HepG2 (cell line): ENCODE data around the gene TEDC1. TPM values are rescaled to one million over a fixed set of nuclear protein-coding genes. Genes with fewer than 3 reads are reported as not detected.

ENCODE experiments used
- ATAD3A ChIP-seq: sonication (generic); formaldehyde crosslinking; IDR thresholded peaks from 2 replicates; pipeline ENCODE4 v1.4.0; 2020; ENCODE audit warnings: missing genetic modification reagents
- HCFC1 ChIP-seq: fragments of 150-350 bp; IDR thresholded peaks from 2 replicates; pipeline ENCODE4 v1.6.1; 2014; ENCODE audit warnings: low read depth, low read length
- HOXA7 ChIP-seq: sonication (generic); formaldehyde crosslinking; IDR thresholded peaks from 2 replicates; pipeline ENCODE4 v1.8.1; 2022; ENCODE audit warnings: mild to moderate bottlenecking, missing genetic modification reagents, moderate library complexity
- KDM2A ChIP-seq: sonication (generic); formaldehyde crosslinking; IDR thresholded peaks from 2 replicates; pipeline ENCODE4 v1.4.0; 2020; ENCODE audit warnings: low read depth, missing genetic modification reagents, borderline replicate concordance
- MEIS2 ChIP-seq: sonication (generic); formaldehyde crosslinking; IDR thresholded peaks from 2 replicates; pipeline ENCODE4 v1.9.0; 2021; ENCODE audit warnings: mild to moderate bottlenecking, missing genetic modification reagents
- MLLT10 ChIP-seq: sonication (generic); formaldehyde crosslinking; IDR thresholded peaks from 2 replicates; pipeline ENCODE4 v1.4.0; 2020; ENCODE audit warnings: missing genetic modification reagents
- POLR2A ChIP-seq, 2 experiments: IDR thresholded peaks; 2 replicates each; pipeline ENCODE4 v1.6.1; 2011; ENCODE audit warnings: low read depth in 2 of 2, low read length in 2 of 2, mild to moderate bottlenecking in 1 of 2, moderate library complexity in 1 of 2; ENCODE audit not compliant: insufficient read depth in 1 of 2
- REXO4 ChIP-seq: sonication (generic); formaldehyde crosslinking; IDR thresholded peaks from 2 replicates; pipeline ENCODE4 v1.8.0; 2022; ENCODE audit warnings: missing genetic modification reagents, mild to moderate bottlenecking, borderline replicate concordance
- SMAD3 ChIP-seq: sonication (generic); formaldehyde crosslinking; IDR thresholded peaks from 2 replicates; pipeline ENCODE4 v1.4.0; 2020; ENCODE audit warnings: missing genetic modification reagents
- SNRNP70 ChIP-seq: fragments of 200-400 bp; formaldehyde crosslinking; IDR thresholded peaks from 2 replicates; pipeline ENCODE4 v1.6.1; 2017; ENCODE audit warnings: mild to moderate bottlenecking, low read depth, low read length, moderate library complexity
- ZFP36L2 ChIP-seq: sonication (generic); formaldehyde crosslinking; IDR thresholded peaks from 2 replicates; pipeline ENCODE4 v1.4.0; 2020; ENCODE audit warnings: missing genetic modification reagents
- ZKSCAN5 ChIP-seq: sonication (generic); formaldehyde crosslinking; IDR thresholded peaks from 2 replicates; pipeline ENCODE4 v1.5.1; 2020; ENCODE audit warnings: mild to moderate bottlenecking, missing genetic modification reagents
- ZNF460 ChIP-seq: sonication (generic); formaldehyde crosslinking; IDR thresholded peaks from 2 replicates; pipeline ENCODE4 v1.5.1; 2020; ENCODE audit warnings: missing genetic modification reagents, mild to moderate bottlenecking, borderline replicate concordance
- ZNF7 ChIP-seq: IDR thresholded peaks from 2 replicates; pipeline ENCODE4 v1.6.1; 2016; ENCODE audit warnings: missing biosample characterization, missing genetic modification reagents
- polyA plus RNA-seq, 8 experiments: library from polyadenylated mRNA; depleted of rRNA in 3 of 8; stranded (reverse) in 7 of 8; unstranded in 1 of 8; fragments of >200 nt; fragmentation: Illumina TruSeq in 4 of 8; extraction: Trizol in 4 of 8; gene quantifications; 2 replicates each; pipeline versions ENCODE4 v1.2.1 to v1.2.3, GENCODE V29; 2011 to 2016; ENCODE audit warnings: low read depth in 4 of 8, missing spikeins in 1 of 8, mixed read lengths in 1 of 8; ENCODE audit not compliant: insufficient read depth in 1 of 8
- total RNA-seq, 5 experiments: library from RNA; depleted of rRNA; stranded (reverse); fragments of >200 nt; fragmentation: Illumina TruSeq; extraction: Trizol; gene quantifications; 2 replicates each; pipeline ENCODE4 v1.2.3, GENCODE V29; 2016; ENCODE audit warnings: low read depth in 1 of 5
- TF ChIP-seq, protein P1 (sequence below): sonication (generic); formaldehyde crosslinking; IDR thresholded peaks from 2 replicates; pipeline ENCODE4; 2020; ENCODE audit warnings: missing genetic modification reagents, mild to moderate bottlenecking, borderline replicate concordance
- TF ChIP-seq, protein P2 (sequence below): IDR thresholded peaks from 2 replicates; pipeline ENCODE4 v1.6.1; 2016; ENCODE audit warnings: control low read depth
- TF ChIP-seq, protein P3 (sequence below): sonication (generic); formaldehyde crosslinking; IDR thresholded peaks from 2 replicates; pipeline ENCODE4 v1.5.0; 2020; ENCODE audit warnings: mild to moderate bottlenecking, missing genetic modification reagents, moderate library complexity
- TF ChIP-seq, protein P4 (sequence below): sonication (generic); formaldehyde crosslinking; IDR thresholded peaks from 2 replicates; pipeline ENCODE4 v1.5.1; 2020; ENCODE audit warnings: mild to moderate bottlenecking, missing genetic modification reagents, borderline replicate concordance
- TF ChIP-seq, protein P5 (sequence below): sonication (generic); formaldehyde crosslinking; IDR thresholded peaks from 2 replicates; pipeline ENCODE4 v1.5.0; 2020; ENCODE audit warnings: missing genetic modification reagents

The TEDC1 gene
- total and polyA plus RNA-seq, 2 of the 13 experiments (the other 11 are each of a cell fraction or from before 2014, with no cell fraction given) = 5.7 to 27.4 TPM

DNA sequence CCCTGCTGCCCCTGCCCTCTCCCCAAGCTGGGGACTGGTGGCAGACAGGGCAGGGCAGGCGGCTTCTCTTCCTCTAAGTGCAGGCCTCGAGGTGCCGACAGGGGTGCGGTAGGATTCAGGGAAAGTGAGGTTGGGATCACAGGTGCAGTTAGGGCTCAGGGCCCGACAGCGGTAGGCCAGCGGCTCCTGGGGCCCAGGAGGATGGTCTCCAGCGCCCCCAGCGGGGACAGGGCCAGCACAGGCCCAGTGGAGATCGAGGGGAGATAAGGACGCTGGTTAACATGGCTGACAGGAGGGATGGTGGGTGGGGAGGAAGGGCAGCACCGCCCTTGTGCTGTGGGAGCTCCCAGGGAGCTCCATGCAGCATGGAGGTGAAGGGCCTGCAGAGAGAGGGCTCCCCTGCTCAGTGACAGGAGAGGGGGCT lies 5.3 kb upstream of the TEDC1 start (continued):
- TF ChIP-seq, protein P1, sequence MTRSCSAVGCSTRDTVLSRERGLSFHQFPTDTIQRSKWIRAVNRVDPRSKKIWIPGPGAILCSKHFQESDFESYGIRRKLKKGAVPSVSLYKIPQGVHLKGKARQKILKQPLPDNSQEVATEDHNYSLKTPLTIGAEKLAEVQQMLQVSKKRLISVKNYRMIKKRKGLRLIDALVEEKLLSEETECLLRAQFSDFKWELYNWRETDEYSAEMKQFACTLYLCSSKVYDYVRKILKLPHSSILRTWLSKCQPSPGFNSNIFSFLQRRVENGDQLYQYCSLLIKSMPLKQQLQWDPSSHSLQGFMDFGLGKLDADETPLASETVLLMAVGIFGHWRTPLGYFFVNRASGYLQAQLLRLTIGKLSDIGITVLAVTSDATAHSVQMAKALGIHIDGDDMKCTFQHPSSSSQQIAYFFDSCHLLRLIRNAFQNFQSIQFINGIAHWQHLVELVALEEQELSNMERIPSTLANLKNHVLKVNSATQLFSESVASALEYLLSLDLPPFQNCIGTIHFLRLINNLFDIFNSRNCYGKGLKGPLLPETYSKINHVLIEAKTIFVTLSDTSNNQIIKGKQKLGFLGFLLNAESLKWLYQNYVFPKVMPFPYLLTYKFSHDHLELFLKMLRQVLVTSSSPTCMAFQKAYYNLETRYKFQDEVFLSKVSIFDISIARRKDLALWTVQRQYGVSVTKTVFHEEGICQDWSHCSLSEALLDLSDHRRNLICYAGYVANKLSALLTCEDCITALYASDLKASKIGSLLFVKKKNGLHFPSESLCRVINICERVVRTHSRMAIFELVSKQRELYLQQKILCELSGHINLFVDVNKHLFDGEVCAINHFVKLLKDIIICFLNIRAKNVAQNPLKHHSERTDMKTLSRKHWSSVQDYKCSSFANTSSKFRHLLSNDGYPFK (CRISPR knock-in tag) = no peak
- TF ChIP-seq, protein P2, sequence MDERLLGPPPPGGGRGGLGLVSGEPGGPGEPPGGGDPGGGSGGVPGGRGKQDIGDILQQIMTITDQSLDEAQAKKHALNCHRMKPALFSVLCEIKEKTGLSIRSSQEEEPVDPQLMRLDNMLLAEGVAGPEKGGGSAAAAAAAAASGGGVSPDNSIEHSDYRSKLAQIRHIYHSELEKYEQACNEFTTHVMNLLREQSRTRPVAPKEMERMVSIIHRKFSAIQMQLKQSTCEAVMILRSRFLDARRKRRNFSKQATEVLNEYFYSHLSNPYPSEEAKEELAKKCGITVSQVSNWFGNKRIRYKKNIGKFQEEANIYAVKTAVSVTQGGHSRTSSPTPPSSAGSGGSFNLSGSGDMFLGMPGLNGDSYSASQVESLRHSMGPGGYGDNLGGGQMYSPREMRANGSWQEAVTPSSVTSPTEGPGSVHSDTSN (CRISPR knock-in tag) = no peak
- no peak for TF ChIP-seq ATAD3A (CRISPR knock-in tag)
- TF ChIP-seq, protein P3, sequence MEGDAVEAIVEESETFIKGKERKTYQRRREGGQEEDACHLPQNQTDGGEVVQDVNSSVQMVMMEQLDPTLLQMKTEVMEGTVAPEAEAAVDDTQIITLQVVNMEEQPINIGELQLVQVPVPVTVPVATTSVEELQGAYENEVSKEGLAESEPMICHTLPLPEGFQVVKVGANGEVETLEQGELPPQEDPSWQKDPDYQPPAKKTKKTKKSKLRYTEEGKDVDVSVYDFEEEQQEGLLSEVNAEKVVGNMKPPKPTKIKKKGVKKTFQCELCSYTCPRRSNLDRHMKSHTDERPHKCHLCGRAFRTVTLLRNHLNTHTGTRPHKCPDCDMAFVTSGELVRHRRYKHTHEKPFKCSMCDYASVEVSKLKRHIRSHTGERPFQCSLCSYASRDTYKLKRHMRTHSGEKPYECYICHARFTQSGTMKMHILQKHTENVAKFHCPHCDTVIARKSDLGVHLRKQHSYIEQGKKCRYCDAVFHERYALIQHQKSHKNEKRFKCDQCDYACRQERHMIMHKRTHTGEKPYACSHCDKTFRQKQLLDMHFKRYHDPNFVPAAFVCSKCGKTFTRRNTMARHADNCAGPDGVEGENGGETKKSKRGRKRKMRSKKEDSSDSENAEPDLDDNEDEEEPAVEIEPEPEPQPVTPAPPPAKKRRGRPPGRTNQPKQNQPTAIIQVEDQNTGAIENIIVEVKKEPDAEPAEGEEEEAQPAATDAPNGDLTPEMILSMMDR (CRISPR knock-in tag) = peak; percentile 95
- no peak for TF ChIP-seq SMAD3
- TF ChIP-seq, protein P4, sequence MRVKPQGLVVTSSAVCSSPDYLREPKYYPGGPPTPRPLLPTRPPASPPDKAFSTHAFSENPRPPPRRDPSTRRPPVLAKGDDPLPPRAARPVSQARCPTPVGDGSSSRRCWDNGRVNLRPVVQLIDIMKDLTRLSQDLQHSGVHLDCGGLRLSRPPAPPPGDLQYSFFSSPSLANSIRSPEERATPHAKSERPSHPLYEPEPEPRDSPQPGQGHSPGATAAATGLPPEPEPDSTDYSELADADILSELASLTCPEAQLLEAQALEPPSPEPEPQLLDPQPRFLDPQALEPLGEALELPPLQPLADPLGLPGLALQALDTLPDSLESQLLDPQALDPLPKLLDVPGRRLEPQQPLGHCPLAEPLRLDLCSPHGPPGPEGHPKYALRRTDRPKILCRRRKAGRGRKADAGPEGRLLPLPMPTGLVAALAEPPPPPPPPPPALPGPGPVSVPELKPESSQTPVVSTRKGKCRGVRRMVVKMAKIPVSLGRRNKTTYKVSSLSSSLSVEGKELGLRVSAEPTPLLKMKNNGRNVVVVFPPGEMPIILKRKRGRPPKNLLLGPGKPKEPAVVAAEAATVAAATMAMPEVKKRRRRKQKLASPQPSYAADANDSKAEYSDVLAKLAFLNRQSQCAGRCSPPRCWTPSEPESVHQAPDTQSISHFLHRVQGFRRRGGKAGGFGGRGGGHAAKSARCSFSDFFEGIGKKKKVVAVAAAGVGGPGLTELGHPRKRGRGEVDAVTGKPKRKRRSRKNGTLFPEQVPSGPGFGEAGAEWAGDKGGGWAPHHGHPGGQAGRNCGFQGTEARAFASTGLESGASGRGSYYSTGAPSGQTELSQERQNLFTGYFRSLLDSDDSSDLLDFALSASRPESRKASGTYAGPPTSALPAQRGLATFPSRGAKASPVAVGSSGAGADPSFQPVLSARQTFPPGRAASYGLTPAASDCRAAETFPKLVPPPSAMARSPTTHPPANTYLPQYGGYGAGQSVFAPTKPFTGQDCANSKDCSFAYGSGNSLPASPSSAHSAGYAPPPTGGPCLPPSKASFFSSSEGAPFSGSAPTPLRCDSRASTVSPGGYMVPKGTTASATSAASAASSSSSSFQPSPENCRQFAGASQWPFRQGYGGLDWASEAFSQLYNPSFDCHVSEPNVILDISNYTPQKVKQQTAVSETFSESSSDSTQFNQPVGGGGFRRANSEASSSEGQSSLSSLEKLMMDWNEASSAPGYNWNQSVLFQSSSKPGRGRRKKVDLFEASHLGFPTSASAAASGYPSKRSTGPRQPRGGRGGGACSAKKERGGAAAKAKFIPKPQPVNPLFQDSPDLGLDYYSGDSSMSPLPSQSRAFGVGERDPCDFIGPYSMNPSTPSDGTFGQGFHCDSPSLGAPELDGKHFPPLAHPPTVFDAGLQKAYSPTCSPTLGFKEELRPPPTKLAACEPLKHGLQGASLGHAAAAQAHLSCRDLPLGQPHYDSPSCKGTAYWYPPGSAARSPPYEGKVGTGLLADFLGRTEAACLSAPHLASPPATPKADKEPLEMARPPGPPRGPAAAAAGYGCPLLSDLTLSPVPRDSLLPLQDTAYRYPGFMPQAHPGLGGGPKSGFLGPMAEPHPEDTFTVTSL (CRISPR knock-in tag) = no peak
- TF ChIP-seq, protein P5, sequence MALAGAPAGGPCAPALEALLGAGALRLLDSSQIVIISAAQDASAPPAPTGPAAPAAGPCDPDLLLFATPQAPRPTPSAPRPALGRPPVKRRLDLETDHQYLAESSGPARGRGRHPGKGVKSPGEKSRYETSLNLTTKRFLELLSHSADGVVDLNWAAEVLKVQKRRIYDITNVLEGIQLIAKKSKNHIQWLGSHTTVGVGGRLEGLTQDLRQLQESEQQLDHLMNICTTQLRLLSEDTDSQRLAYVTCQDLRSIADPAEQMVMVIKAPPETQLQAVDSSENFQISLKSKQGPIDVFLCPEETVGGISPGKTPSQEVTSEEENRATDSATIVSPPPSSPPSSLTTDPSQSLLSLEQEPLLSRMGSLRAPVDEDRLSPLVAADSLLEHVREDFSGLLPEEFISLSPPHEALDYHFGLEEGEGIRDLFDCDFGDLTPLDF (CRISPR knock-in tag) = no peak
- peak in 1 of 2 experiments; percentile 51; a peak in 1 of 4 replicates for TF ChIP-seq POLR2A (IDR thresholded peaks at IDR 0.05; ENCODE audit: insufficient read depth in 1 of 2, low read depth in 2 of 2, low read length in 2 of 2)
- TF ChIP-seq KDM2A (CRISPR knock-in tag) = peak; percentile 74; the same call in 1 of the 2 replicates
- TF ChIP-seq ZKSCAN5 (CRISPR knock-in tag) = no peak
- no peak for TF ChIP-seq ZFP36L2 (CRISPR knock-in tag)
- TF ChIP-seq SNRNP70 = no peak
- no peak for TF ChIP-seq ZNF7 (CRISPR knock-in tag)
- TF ChIP-seq ZNF460 (CRISPR knock-in tag) = no peak
- no peak for TF ChIP-seq HOXA7 (CRISPR knock-in tag)
- no peak; the same call in 1 of the 2 replicates for TF ChIP-seq MEIS2 (CRISPR knock-in tag)
- TF ChIP-seq HCFC1 = no peak
- no peak for TF ChIP-seq REXO4 (CRISPR knock-in tag)
- TF ChIP-seq MLLT10 (CRISPR knock-in tag) = no peak
